ENCODE measurements around the gene SLC25A24. TPM values are rescaled to one million over a fixed set of nuclear protein-coding genes. Genes with fewer than 3 reads are reported as not detected.
A peak's percentile ranks its signal among the peaks of the same experiment; 100 is the strongest.
"Not testable (repeated sequence)": the region's sequence is repeated elsewhere in the genome, so short reads cannot be mapped to it uniquely, and the experiment has no call there.

The SLC25A24 gene
- total RNA-seq, 1 experiment from 2014 or later = 23.6 TPM

DNA sequence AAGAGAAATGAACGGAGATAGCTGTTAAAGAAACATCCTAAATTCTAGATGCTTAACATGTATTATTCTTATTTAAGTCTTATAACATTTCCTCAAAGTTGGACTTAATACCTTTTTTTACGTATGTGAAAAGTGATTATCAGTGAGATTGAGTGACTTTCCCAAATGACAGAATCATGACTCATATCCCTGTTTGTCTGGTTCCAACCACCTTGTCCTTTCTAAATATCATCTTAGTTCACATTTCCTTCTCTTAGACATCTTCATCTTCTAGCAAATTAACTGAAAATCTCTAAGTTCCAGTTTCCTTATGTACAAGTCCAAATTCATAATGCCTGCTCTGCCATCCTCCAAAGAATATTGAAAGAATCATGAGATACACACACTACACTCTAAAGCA is 16.9 kb upstream of the SLC25A24 start:
- Histone ChIP-seq H3K4me2 (ENCODE audit: low read length) (peak overlapping the region; percentile 62), H3K4me1 (ENCODE audit: control insufficient read depth in 1 of 2, insufficient read depth in 2 of 2, low read length in 2 of 2) (peaks cover 2 to 17% of the 10 kb centered on the region in 2 experiments; a peak in 3 of 4 replicates), H3K4me3 (replicated peaks in 1 of 2; ENCODE audit: low read depth in 1 of 2, low read length in 2 of 2) (peak overlapping the region in 1 of 2 experiments; percentile 13; a peak in 1 of 4 replicates)
- intact Hi-C loops (cut with micrococcal nuclease); H3K9ac ChIP-seq (ENCODE audit: low read length); RAD21 ChIA-PET (ENCODE audit: low non-redundant PET in 1 of 2, low total read pairs in 2 of 2, uncharacterized antibody in 2 of 2, unreplicated experiment in 2 of 2); H3K27ac ChIP-seq (ENCODE audit: low read depth, low read length); CTCF ChIA-PET; POLR2A ChIA-PET; BruUV-seq (replicated peaks); H3K9me3 ChIP-seq (ENCODE audit: control insufficient read depth in 1 of 2, insufficient read depth in 1 of 2, low read depth in 1 of 2, low read length in 2 of 2); H4K20me1 ChIP-seq (ENCODE audit: insufficient read depth); H3K36me3 ChIP-seq (ENCODE audit: control insufficient read depth in 1 of 2, insufficient read depth in 2 of 2, low read length in 2 of 2); H3K9me2 ChIP-seq (ENCODE audit: insufficient read depth); H2AFZ ChIP-seq (ENCODE audit: low read depth, low read length, poor library complexity, severe bottlenecking); H3K27me3 ChIP-seq (ENCODE audit: insufficient read depth, low read length); H3K79me2 ChIP-seq (ENCODE audit: insufficient read depth, low read length): not testable (repeated sequence)
- ATAC-seq (peak; percentile 43), DNase-seq (ENCODE audit: low read depth, low spot score) (peak; percentile 18)
- peak; percentile 59 for TF ChIP-seq FOSL1 (IDR thresholded peaks at IDR 0.05; ENCODE audit: low read depth)
- peak; percentile 46 for TF ChIP-seq JUND (IDR thresholded peaks at IDR 0.05)

GRCh38 chr1:108216028-108216890 is 16.1 kb upstream of the SLC25A24 start:
- H3K36me3 ChIP-seq (ENCODE audit: control insufficient read depth in 1 of 2, insufficient read depth in 2 of 2, low read length in 2 of 2); H3K79me2 ChIP-seq (ENCODE audit: insufficient read depth, low read length); H3K4me3 ChIP-seq (replicated peaks in 1 of 2; ENCODE audit: low read depth in 1 of 2, low read length in 2 of 2); H3K9me3 ChIP-seq (ENCODE audit: control insufficient read depth in 1 of 2, insufficient read depth in 1 of 2, low read depth in 1 of 2, low read length in 2 of 2); RAD21 ChIA-PET (ENCODE audit: low non-redundant PET in 1 of 2, low total read pairs in 2 of 2, uncharacterized antibody in 2 of 2, unreplicated experiment in 2 of 2); POLR2A ChIA-PET; H3K9me2 ChIP-seq (ENCODE audit: insufficient read depth); H3K27ac ChIP-seq (ENCODE audit: low read depth, low read length); DNase-seq (ENCODE audit: low read depth, low spot score); H4K20me1 ChIP-seq (ENCODE audit: insufficient read depth); intact Hi-C loops (cut with micrococcal nuclease); BruUV-seq (replicated peaks); H2AFZ ChIP-seq (ENCODE audit: low read depth, low read length, poor library complexity, severe bottlenecking); CTCF ChIA-PET; H3K27me3 ChIP-seq (ENCODE audit: insufficient read depth, low read length); H3K9ac ChIP-seq (ENCODE audit: low read length): not testable (repeated sequence)
- H3K4me2 ChIP-seq (ENCODE audit: low read length) = peak overlapping the region; percentile 62
- H3K4me1 ChIP-seq (ENCODE audit: control insufficient read depth in 1 of 2, insufficient read depth in 2 of 2, low read length in 2 of 2) = peaks cover 2 to 17% of the 10 kb centered on the region in 2 experiments; a peak in 3 of 4 replicates
- ATAC-seq = peak; percentile 24
